ENCODE measurements around the gene ISM2.

DNA sequence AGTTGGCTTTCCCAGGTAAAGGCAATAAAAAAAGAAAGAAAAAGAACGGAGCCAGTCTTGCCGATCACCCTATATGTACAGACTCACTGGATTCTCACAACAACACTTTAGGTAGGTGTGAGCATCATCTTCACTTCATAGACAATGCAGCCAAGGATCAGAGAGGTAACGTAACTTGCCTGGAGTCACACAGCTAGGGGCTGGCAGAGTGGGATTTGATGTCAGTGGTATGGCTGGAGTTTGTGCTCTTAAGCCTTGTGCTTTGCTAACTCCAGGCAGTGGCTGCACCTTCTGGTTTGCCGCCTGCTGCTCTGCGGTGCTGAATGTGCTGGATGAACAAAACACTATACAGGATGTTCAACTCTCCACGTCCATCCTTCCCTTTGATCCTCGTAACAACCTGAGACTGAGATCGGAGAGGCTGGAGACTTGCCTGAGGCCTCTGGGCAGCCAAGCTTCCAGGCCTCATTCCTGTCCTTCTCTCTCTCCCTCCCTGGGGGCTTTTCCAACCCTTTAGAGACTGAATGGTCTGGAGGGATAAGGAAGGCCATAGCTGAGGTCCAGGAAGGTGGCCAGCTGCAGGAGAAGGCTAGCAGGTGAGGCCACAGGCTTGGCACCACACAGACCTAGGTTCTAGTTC, 8.1 kb downstream of the ISM2 start:
- no peak for TF ChIP-seq POLR2A (IDR thresholded peaks at IDR 0.05; ENCODE audit: low read depth, low read length)
- no peak for TF ChIP-seq SPI1 (IDR thresholded peaks at IDR 0.05; ENCODE audit: low read depth, low read length)
- no peak for TF ChIP-seq POLR2AphosphoS5 (IDR thresholded peaks at IDR 0.05; ENCODE audit: low read depth, low read length)
- TF ChIP-seq TAF1 (IDR thresholded peaks at IDR 0.05; ENCODE audit: low read depth, low read length), result no peak
- TF ChIP-seq POU2F2 (IDR thresholded peaks at IDR 0.05; ENCODE audit: low read depth, low read length), result no peak
- TF ChIP-seq PAX5 (IDR thresholded peaks at IDR 0.05; ENCODE audit: insufficient read depth, low read length, severe bottlenecking), result no peak
